Transverse colon (tissue), 4 donors: ENCODE measurements around the gene PLEKHJ1. TPM values are rescaled to one million over a fixed set of nuclear protein-coding genes. Genes with fewer than 3 reads are reported as not detected.

Experiments
- DNase-seq: peaks from one replicate; pipeline ENCODE4 v3.0.0-alpha.2; 2019
- H3K27ac ChIP-seq, 4 donors: fragments of 200-600 bp; sonication (generic); 2 replicates each; pipeline ENCODE4 v1.5.1; 2016 to 2018; ENCODE audit warnings: inconsistent platforms in 4 of 4
- H3K27me3 ChIP-seq: fragments of 200-600 bp; sonication (generic); 2 replicates; pipeline ENCODE4 v1.5.1; 2017; ENCODE audit warnings: inconsistent platforms
- H3K36me3 ChIP-seq, 4 donors: fragments of 200-600 bp; sonication (generic); 2 replicates each; pipeline ENCODE4 v1.5.1; 2017 to 2019; ENCODE audit warnings: inconsistent platforms in 4 of 4
- H3K4me1 ChIP-seq, 4 donors: fragments of 200-600 bp; sonication (generic); 2 replicates each; pipeline ENCODE4 v1.5.1; 2017 to 2020; ENCODE audit warnings: inconsistent platforms in 4 of 4
- H3K4me3 ChIP-seq, 4 donors: fragments of 200-600 bp; sonication (generic); 1 replicate in 1 of 4; 2 replicates in 3 of 4; pipeline versions ENCODE4 v1.5.1 to v1.6.1; 2017 to 2019; ENCODE audit warnings: inconsistent platforms in 4 of 4
- H3K9me3 ChIP-seq, 2 donors: fragments of 200-600 bp; sonication (generic); 2 replicates each; pipeline ENCODE4 v1.5.1; 2017 to 2019; ENCODE audit warnings: inconsistent platforms in 2 of 2
- CTCF ChIP-seq, 5 experiments: fragments of 200-600 bp in 3 of 5; fragments of 450-650 bp in 2 of 5; sonication (generic) in 3 of 5; IDR thresholded peaks; 1 replicate in 2 of 5; 2 replicates in 3 of 5; pipeline ENCODE4 v1.5.1; 2016 to 2017; ENCODE audit warnings: antibody characterized with exemption in 5 of 5, inconsistent platforms in 3 of 5, mild to moderate bottlenecking in 2 of 5, moderate library complexity in 1 of 5
- EP300 ChIP-seq: sonication (generic); formaldehyde crosslinking; IDR thresholded peaks from one replicate; pipeline ENCODE4 v1.6.1; 2017; ENCODE audit warnings: antibody characterized with exemption, low read depth
- POLR2A ChIP-seq: fragments of 450-650 bp; IDR thresholded peaks from one replicate; pipeline ENCODE4 v1.6.1; 2016; ENCODE audit warnings: antibody characterized with exemption, mild to moderate bottlenecking, moderate library complexity
- POLR2AphosphoS5 ChIP-seq, 3 donors: sonication (generic); formaldehyde crosslinking; IDR thresholded peaks; one replicate each; pipeline ENCODE4 v1.6.1; 2016; ENCODE audit warnings: antibody characterized with exemption in 3 of 3
- WGBS, 2 donors: methylation state at CpG; one replicate each; pipeline ENCODE4 v1.1.5; 2018; ENCODE audit warnings: low coverage in 1 of 2; 5-methylcytosine and 5-hydroxymethylcytosine counted together
- in situ Hi-C, 4 donors: fragments of 200-750 bp; cut with MboI; loops; one replicate each; pipeline versions ENCODE4 v1.15.0 to v1.15.1; 2017; ENCODE audit warnings: low sequenced_read_pairs in 3 of 4, low pct_ligation_motif_present in 1 of 4, low pct_unique_long_range_greater_than_20kb in 1 of 4
- intact Hi-C: fragments of 100-400 bp; cut with DNase I; formaldehyde crosslinking; loops from one replicate; pipeline ENCODE4 v1.15.1; 2023; ENCODE audit warnings: low total_unique reads
- small RNA-seq, 4 donors: library from RNA; depleted of rRNA; stranded (forward); fragments of <200 nt; gene quantifications; one replicate each; pipeline ENCODE3, GENCODE V24; 2016
- total RNA-seq, 4 donors: library from RNA; depleted of rRNA; stranded (reverse); fragments of >200 nt; gene quantifications; one replicate each; pipeline ENCODE4 v1.1.0, GENCODE V29; 2016

Gene PLEKHJ1
- total RNA-seq, 4 donors from 2014 or later: 184 to 332 (median 254) TPM

GRCh38 chr19:2186071-2186846 lies 49.9 kb downstream of the PLEKHJ1 start:
- H3K4me1 ChIP-seq: peaks cover 20 to 46% (median 28%) of the 10 kb centered on the region in 4 donors
- in situ Hi-C loops: no loop called here
- TF ChIP-seq CTCF (IDR thresholded peaks at IDR 0.05): no peak
- TF ChIP-seq EP300: no peak
- TF ChIP-seq POLR2A: no peak
- peak; percentile 46 to 62 (median 51) for TF ChIP-seq POLR2AphosphoS5 (IDR thresholded peaks at IDR 0.05)
- no peaks in the 10 kb centered on the region for H3K27me3 ChIP-seq
- H3K4me3 ChIP-seq: peak overlapping the region in 1 of 4 donors; percentile 2
- no peaks in the 10 kb centered on the region for H3K9me3 ChIP-seq
- DNase-seq: peak; percentile 69
- H3K36me3 ChIP-seq: peaks cover 0 to 6% (median 0%) of the 10 kb centered on the region in 4 donors
- H3K27ac ChIP-seq: peak overlapping the region; percentile 66 to 84 (median 78)
- WGBS, 2 donors: 77% methylated on average over 28 of the region's 28 CpGs; no CpG with 5 or more reads in 1 of the 2 donors
- intact Hi-C loops: no loop called here

GRCh38 chr19:2185734-2186070 lies 50.4 kb downstream of the PLEKHJ1 start:
- no peak for TF ChIP-seq POLR2AphosphoS5 (IDR thresholded peaks at IDR 0.05)
- TF ChIP-seq EP300: no peak
- TF ChIP-seq POLR2A: no peak
- no peak for TF ChIP-seq CTCF (IDR thresholded peaks at IDR 0.05)
- H3K27me3 ChIP-seq: no peaks in the 10 kb centered on the region
- DNase-seq: no peak
- in situ Hi-C loops: no loop called here
- intact Hi-C loops: no loop called here
- peaks cover 0 to 4% (median 0%) of the 10 kb centered on the region in 4 donors for H3K36me3 ChIP-seq
- peaks cover 20 to 42% (median 28%) of the 10 kb centered on the region in 4 donors for H3K4me1 ChIP-seq
- H3K4me3 ChIP-seq: no peak overlapping the region
- peak overlapping the region; percentile 66 to 84 (median 78) for H3K27ac ChIP-seq
- H3K9me3 ChIP-seq: no peaks in the 10 kb centered on the region
- 62 to 83% methylated on average over 1 to 11 of the region's 11 CpGs for WGBS, 2 donors

GRCh38 chr19:2184422-2184975 lies 51.6 kb downstream of the PLEKHJ1 start:
- DNase-seq: no peak
- no peaks in the 10 kb centered on the region for H3K27me3 ChIP-seq
- H3K27ac ChIP-seq: peak overlapping the region in 1 of 4 donors; percentile 66
- no peak overlapping the region for H3K4me3 ChIP-seq
- peaks cover 0 to 4% (median 0%) of the 10 kb centered on the region in 4 donors for H3K36me3 ChIP-seq
- no peaks in the 10 kb centered on the region for H3K9me3 ChIP-seq
- intact Hi-C loops: no loop called here
- in situ Hi-C loops: no loop called here
- peaks cover 20 to 42% (median 28%) of the 10 kb centered on the region in 4 donors for H3K4me1 ChIP-seq
- 94% methylated on average over 4 to 22 of the region's 22 CpGs for WGBS, 2 donors
- no peak for TF ChIP-seq EP300
- no peak for TF ChIP-seq POLR2A
- no peak for TF ChIP-seq POLR2AphosphoS5 (IDR thresholded peaks at IDR 0.05)
- TF ChIP-seq CTCF (IDR thresholded peaks at IDR 0.05): no peak

Small RNA genes lying within 50 kb of the gene (small RNA-seq; reads per million reads assigned to genes)
- gene MIR1227: 0 to 1.4 (median 0.37) reads per million in 4 donors

Other genes with a start within 250 kb of the PLEKHJ1 start
- 10 to 100 TPM; 66.7 to 88.6 (median 84.4) TPM for gene BTBD2, start 220.6 kb downstream of the PLEKHJ1 start, total RNA-seq
- gene MKNK2, start 185.1 kb downstream of the PLEKHJ1 start, total RNA-seq: 100 to 1,000 TPM; 189 to 279 (median 236) TPM
- gene MOB3A, start 140.0 kb downstream of the PLEKHJ1 start, total RNA-seq: 10 to 100 TPM; 18.7 to 74.2 (median 46.1) TPM
- 1 to 10 TPM in 2 of 4 donors, not detected in 2; 2.3 to 5.4 TPM for gene IZUMO4, start 139.4 kb downstream of the PLEKHJ1 start, total RNA-seq
- 100 to 1,000 TPM; 101 to 189 (median 152) TPM for gene AP3D1, start 84.8 kb downstream of the PLEKHJ1 start, total RNA-seq
- gene DOT1L, start 72.4 kb downstream of the PLEKHJ1 start, total RNA-seq: 100 to 1,000 TPM in 1 of 4 donors, 10 to 100 TPM in 3; 27.3 to 122 (median 47.0) TPM
- 10 to 100 TPM; 35.8 to 54.6 (median 41.6) TPM for gene SF3A2, start 495 bp upstream of the PLEKHJ1 start, total RNA-seq
- gene AMH, start 13.0 kb upstream of the PLEKHJ1 start, total RNA-seq: 1 to 10 TPM in 2 of 4 donors, not detected in 2; 1.1 to 3.5 TPM
- gene JSRP1, start 20.1 kb upstream of the PLEKHJ1 start, total RNA-seq: 1 to 10 TPM in 1 of 4 donors, not detected in 3; 5.6 TPM
- 1 to 10 TPM in 2 of 4 donors, under 1 TPM in 1, not detected in 1; 0.27 to 1.1 (median 1.1) TPM for gene PEAK3, start 45.8 kb upstream of the PLEKHJ1 start, total RNA-seq
- gene LINGO3, start 71.8 kb upstream of the PLEKHJ1 start, total RNA-seq: 1 to 10 TPM in 1 of 4 donors, under 1 TPM in 2, not detected in 1; 0.27 to 1.5 (median 0.64) TPM
- gene LSM7, start 92.3 kb upstream of the PLEKHJ1 start, total RNA-seq: 100 to 1,000 TPM in 3 of 4 donors, 10 to 100 TPM in 1; 62.9 to 151 (median 132) TPM
- 100 to 1,000 TPM; 149 to 367 (median 242) TPM for gene SPPL2B, start 92.4 kb upstream of the PLEKHJ1 start, total RNA-seq
- gene TMPRSS9, start 123.9 kb upstream of the PLEKHJ1 start, total RNA-seq: under 1 TPM in 1 of 4 donors, not detected in 3; 0.27 TPM
- 10 to 100 TPM; 10.8 to 54.9 (median 30.8) TPM for gene TIMM13, start 191.3 kb upstream of the PLEKHJ1 start, total RNA-seq
- 10 to 100 TPM; 10.8 to 23.9 (median 17.8) TPM for gene LMNB2, start 220.6 kb upstream of the PLEKHJ1 start, total RNA-seq
- 100 to 1,000 TPM in 3 of 4 donors, 10 to 100 TPM in 1; 59.0 to 280 (median 167) TPM for gene GADD45B, start 239.8 kb upstream of the PLEKHJ1 start, total RNA-seq